CD4-positive, alpha-beta T cell treated with Interleukin-4 for 4 hours (primary cell): ENCODE measurements around the gene FOXO3.

ENCODE experiments used
- DNase-seq: peaks from one replicate; pipeline ENCODE4 v3.0.0-alpha.2; 2020

Gene FOXO3

DNA sequence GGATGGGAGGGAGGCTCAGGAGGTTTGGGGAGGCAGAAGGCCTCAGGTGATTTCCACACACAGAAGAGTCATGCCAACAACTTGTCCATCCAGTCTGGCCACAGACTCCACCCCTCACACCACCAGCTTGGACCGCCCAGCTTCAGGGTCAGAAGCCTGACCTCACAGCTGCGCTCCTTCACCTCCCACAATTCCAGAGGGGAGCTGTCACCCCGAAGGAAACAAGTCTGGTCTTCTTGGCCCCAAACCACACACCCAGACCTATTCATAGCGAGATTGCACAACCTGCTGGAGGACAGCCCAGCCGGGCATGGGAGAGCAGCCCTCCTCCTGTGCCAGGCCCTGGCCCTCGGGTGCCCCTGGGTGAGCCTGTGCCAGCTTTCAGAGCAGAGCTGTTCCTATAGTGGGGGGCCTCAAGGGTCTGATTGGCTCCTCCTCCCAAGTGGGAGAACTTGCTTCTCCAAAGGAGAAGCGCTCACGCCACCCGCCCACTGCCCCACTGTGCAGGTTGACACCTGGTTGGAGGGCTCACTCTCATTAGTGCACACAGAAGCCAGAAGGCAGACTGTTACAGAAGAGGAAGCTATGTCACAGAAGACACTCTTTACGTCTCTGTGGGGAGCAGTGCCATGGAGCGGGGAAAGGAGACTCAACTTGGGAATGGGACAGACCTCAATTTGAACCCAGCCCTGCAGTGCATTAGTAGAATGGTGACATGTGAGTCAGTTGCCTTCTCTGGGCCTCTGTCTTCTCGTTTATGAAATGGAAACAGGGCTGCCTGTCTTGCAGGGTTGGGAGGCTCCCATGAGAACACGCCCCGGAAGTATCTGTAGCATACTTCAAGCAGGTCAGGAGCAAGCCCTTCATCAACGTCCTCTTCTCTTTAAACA is 128.8 kb downstream of the FOXO3 start:
- no peak for DNase-seq

DNA sequence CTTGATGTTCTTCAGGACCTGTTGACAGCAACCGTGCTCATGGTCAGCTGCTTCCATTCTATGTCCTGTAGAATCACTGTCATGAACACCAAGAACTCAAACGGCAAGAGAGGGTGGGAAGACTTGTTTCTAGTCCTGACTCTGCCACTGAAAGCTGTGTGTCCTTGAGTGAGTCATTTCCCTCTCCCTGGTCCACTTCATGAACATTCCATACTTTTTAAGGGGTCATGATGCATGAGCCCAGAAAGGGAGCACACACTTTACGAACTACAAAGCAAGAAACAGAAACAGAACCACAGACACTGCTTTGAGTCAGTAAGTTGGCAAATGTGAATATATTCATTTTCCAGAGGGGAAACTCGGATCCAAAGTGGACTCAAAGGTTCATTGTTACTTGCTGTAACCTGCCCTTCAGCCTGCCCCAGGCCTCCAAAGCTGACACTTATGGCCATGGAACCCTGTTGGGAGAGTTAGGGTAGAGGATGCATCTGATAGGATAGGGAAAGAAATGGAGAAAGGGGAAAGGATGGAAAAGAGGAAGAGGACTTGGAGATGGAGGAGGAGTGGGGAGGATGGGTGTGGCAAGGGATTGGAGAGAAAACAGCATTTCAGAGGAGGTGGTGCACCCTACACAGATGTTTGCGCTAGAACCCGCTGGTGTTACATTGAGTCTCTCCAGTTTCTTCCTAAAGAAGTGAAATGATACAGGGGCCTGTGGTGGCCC is 129.8 kb downstream of the FOXO3 start:
- DNase-seq = no peak

DNA sequence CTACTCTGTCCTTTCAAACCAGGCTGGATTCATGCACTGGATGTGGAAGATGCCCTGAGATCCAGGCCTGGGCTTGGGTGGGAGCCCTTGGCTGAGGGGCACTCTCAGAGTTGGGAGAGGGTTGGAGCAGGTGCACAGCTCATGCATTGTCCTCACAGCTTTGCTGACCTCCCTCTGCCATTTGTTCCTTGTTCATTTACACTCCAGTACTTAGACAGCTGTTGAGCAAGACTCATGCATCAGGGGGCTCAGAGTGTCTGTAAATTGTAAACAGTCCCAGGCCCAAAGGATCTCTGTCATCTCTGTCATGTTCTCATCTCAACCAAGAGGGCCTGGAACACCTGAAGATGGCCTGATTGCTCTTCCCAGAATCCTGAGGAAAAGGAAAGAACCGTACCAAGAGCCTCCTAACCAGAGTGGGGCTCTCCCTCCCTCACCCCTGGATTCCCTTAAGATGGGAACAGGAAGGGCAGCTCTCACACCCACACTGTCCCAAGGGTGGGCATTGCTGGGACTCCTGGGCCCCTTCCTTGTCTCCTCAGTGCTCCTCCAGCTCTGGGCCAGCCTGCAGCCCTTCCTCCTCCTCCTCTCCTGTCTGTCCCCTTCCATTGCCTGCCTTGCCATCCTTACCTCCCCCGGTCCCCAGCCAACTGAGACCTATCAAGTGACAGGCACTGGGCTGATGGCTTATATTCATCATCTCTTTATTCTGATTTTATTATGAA is 132.9 kb downstream of the FOXO3 start:
- DNase-seq = no peak

DNA sequence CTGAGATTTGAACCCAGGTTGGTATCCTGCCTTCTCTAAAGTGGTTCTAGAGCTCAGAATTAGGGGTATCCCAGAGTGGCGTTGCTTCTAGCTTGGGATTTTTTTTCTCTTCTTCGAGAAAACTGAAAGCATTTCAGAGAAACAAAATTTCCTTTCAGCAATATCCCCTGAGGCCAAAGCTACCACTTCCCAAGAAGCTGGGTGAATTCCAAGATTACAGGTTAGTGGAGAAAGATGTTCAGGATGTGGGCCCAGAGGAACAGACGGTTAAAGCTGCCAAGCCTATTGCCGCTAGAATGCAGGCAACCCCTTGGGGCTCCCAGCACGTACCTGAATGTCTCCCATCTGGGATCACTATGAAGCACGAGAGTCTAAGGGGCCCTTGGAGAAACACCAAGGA is 134.1 kb downstream of the FOXO3 start:
- no peak for DNase-seq

DNA sequence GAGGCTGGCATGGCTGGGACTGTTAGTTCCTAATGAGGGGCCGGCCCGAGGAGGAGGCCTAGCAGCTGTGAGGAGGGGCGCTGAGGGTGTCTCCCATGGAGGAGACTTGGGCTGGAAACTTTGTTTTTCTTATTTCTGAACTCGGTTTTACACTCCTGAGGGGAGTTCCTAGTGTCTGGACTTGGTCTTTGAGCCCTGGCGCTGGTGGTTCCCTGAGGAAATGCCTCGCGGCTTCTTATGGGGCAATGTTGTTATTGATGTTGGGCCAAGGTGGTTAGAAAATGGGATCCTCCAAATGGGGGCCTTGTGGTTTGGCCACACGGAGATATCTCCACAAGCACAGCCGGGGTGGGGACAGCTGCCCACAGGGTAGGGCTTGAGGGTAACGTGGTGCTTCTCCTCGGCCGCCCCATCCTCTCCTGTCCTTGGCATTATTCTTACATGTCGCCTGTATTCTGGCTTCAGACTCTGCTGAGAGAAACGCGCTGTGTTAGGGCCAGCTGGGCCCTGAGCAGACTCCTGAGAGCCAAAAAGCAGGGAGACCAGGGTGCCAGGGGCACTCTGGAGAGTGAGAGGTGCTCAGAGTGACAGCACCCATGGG is 136.9 kb downstream of the FOXO3 start:
- no peak for DNase-seq

DNA sequence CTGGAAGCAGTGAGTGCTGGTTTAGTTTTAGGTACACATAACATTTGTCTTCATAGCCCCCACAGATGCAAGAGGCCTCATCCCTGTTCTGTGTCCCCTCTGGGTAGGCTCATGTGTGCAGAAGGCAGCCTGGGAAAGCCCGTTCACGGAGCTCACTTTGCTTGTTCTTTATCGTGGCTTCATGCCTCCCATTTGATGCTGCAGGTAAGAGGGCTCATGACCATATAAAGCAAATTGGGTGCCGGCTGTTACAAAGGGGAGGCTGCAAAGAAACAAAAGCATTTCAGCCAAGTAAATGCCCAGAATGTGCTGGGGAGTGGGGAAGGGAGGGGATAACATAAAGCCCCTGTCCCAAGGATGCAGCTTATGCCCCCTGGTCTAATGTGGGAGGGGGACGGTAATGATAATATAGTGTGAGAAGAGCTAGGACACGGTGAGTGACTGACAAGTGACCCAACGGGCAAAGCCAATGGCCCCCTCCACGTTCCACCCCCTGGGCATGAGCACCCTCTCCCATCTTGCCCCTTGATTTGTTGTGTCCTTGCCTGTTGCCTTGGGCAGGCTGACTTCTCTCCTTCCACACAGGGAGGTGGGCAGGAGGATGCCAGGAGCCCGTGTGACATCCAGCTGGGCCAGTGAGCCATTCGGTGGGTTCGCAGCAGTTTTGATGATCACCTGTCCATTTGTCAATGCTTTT is 138.0 kb downstream of the FOXO3 start:
- DNase-seq = no peak

DNA sequence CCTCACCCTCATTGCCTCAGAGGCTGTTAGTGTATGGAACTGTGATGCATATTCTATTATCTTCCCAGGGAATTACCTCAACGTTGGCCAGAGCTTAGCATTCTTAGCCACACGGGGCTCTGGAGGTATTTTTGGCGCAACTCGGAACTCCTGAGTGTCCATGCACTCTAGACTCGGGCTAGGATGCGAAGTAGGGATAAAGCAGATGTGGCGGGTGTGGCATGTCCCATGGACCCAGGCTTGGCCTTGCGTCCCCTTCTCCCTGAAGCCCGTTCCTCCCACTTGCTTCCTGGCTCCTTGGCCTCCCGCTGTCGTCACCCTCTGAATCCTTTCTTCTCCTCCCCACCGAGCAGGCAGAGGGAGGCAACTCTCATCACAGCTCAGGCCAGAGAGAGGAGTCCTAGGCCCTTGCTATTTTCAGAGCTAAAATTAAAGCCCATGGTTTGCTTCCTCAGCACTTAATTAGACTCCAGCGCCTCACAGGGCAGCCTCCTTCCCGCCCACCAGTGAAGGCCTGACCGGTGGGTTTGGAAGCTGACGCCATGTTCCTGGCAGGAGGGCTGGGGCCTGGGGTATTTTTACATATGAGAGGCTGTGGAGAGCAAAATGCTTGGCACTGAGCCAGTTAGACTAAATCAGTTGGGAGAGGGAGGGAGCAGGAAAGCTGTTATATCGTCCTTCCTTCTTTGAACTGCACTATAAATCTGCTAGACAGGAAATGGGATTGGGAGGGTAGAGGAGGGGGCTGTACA is 138.7 kb downstream of the FOXO3 start:
- DNase-seq = no peak

DNA sequence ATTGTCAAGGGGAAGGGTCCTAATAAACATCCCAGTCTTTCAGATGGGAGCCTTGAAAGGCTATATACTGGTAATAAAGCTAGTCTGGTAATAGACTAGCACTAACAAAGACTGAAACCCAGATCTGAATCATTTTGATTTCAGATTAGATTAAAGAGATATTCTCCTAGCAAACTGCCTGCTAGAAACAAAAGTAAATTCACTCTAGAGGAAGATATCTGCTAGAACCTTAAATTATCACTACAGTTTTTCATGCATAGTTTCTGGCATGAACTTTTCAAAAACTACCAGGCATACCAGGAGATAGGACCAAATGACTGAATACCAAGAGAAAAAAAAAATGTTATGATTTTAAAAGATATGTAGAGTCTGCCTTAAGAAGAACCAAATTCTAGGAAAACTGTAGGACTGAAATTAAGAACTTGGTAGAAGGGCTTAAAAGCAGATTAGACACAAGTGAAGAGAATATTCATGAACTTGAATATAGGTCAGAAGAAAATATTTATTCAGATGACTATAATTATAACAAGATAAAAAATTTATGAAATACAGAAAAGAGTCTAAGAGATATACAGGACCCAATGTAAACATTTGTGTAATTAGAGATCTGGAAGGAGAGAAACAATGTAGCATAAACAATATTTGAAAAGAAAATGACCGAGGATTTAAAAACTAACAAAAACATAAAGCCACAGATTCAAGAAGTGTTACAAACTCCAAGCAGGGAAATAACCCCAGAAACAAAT is 141.6 kb downstream of the FOXO3 start:
- no peak for DNase-seq

DNA sequence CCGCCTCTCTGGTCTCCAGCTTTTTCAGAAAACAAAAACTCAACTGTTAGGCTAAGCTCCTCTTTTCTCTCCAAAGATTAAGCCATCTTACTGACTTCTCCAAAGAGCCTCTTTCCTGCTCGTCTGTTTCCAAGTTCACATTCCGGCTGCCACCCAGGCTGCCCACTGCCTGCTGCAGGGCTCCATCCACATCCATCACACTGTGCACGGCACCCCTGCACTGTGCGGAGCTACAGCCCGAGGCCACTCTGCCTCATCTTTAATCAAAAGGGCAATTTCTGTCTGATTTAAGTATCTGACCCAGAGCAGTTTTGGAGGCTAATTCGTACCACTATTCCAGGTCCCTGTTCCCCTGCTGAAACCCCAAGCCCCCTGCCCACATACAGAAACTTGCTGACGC is 145.9 kb downstream of the FOXO3 start:
- no peak for DNase-seq

DNA sequence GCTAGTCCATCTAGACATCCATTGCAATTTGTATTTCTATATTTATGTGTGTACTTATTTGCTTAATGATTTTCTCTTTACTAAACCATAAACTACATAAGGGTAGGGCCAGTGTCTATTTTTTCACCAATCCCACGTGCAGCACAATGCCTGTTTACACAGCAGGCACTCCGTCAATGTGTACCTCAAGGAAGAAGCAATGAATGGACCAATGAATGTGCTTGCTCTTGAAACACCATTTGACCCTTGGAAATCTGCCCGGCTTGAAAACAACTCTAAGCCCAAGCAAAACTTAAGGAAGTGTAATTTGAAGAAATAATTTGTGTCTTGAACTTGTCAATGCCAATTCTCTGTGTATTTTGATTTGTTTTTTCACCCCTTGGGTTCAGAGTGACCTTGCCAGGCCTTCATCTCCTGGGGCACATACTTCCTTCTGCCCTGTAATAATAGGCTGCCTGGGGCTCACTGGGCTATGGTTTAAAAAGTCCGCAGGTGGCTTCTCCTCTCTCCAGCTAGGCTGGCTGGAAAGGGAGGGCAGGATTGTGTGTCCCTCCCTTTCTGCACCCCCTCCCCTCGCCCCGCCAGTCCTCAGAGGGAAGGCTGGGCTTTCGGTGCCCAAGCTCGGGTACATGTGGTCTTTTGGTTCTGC is 146.7 kb downstream of the FOXO3 start:
- DNase-seq = no peak

DNA sequence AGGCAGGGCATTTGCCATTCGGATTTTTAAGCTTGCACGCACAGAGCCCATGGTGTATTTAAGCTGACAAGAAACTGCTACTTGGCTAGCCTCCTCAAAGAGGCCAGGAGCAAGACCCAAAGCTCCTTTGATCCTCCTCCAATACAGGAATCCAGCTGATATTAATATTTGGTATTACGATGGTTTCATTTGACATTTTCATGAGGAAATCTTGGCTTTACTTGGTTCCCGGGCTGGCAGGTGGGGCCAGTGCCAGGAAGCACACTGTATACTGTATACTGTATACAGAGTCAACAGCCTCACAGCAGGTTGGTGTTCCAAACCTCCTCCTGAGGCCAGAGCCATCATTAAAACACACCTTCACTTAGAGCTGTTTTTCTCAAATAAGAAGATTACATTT is 149.3 kb downstream of the FOXO3 start:
- DNase-seq = no peak

DNA sequence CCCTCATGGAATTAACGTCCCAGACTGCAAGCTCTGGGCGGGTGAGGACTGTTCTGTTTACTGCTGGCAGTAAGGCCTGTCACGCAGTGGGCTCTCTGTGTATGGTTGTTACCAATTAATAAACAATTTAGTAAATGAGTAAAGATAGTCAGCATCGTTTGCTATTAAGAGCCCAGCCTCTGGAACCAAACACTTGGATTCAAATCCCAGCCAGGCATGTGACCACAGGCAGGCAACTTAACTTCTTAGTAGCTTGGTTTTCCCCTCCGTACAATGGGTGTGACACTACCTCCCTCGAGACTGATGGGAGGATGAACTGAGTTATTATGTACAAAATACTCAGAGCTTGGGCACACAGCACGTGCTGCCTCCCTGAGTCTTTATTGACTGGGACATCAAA is 149.8 kb downstream of the FOXO3 start:
- DNase-seq = no peak

DNA sequence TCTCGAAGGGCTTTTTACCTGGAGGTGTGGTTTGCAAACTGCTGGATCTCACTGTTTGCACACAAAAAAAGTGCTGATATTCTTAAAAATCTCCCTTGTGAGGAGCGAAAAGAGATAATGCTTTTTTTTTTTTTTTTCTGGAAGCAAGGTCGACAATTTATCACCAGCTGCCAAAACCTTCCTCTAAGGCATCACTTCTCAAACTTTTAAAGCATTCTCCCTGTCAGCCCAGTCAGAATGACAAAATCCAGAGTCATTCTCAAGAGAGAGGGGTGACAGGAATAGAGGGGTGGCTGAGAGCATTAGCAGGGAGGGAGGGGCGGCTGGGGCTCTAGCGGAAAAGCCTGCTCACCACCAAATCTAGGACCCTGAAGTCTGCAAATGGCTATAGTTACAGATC is 150.4 kb downstream of the FOXO3 start:
- DNase-seq = no peak

DNA sequence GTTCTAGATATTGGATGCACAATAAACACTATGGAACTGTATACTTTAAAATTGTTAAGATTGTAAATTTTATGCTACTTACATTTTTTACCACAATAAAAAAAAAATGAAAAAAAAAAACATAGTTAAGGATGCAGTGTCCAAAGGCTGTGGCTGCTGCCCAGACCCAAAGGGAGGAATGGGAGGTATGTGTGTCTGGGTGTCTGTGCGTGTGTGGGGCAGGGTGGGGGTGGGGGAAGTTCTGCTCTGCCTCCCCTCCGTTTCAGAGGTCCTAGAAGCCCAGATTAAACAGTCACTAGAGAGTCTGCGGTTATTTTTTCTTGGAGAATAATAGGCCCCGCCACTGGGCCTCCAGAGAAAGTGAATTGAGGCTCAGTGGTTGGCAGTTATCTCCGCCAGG is 151.1 kb downstream of the FOXO3 start:
- no peak for DNase-seq

DNA sequence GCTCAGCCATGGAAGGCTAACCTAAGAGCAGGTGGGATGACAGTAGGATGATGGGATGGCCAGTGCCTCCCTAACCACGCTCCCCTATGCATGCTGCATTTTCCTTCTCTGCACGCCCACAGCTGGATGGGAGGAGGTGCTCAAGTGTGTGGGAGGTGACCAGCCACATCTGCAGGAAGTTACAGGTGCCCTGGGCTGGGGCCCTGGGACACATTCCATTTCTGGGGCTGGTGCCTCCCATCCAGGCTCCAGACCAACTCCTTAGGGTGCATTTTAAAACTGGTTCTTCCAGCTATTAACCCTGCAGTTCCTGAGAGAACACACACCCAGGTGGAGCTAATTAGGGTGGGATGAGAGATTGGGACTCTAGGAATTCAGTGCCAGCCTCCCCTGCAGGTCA is 152.2 kb downstream of the FOXO3 start:
- no peak for DNase-seq

DNA sequence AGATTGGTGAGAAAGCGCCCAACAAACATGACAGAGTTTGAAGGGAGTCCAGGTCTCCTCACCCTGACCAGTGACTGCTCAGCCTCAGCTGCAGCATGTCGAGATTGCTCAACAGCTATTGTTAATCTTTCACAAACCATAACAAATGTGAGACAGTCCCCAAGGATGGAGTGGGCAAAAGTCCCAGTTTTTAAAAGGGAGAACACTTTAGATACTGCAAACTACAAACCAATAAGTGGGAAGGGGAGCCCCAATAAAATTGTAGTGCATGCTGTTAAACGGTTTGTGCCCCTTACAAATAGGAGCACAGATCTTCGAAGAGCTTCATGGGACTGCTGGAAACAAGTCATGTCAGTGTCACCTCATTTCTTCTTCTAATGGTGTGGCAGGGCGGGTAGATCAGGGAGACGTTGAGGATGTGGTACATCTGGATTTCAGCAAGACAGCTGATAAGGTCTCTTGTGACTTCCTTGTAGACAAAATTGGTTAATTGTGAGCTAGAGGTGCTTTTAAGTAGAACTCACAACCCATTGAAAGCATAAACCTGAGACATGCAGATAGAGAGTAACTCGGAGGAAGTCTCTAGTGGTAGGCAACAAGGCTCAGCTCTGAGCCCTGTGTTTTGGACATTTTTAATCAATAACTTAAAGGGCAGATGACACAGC is 153.5 kb downstream of the FOXO3 start:
- DNase-seq = no peak

DNA sequence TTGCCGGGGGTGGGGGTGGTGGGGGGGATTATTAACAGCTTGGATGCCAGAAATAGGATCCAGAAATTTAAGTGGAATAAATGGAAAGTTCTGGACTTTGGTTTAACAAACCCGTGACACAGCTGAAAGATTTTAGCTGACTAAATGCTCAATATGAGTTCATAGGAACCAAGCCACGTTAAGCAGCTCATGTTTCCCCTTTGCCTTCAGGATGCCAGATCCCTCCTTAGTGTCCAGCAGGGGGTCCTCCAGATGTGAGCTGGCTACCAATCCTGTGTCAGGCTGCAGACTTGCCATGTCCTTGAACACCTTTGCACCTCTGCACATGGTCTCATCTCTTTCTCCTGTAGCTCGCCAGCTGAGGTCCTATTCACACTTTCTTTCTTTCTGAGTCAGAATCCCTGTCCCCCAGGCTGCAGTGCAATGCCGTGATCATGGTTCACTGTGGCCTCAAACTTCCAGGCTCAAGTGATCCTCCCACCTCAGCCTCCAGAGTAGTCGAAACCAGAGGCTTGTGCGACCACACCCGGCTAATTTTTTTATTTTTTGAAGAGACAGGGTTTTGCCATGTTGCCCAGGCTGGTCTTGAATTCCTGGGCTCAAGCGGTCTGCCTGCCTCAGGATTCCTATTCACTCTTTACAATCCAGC is 154.2 kb downstream of the FOXO3 start:
- no peak for DNase-seq

DNA sequence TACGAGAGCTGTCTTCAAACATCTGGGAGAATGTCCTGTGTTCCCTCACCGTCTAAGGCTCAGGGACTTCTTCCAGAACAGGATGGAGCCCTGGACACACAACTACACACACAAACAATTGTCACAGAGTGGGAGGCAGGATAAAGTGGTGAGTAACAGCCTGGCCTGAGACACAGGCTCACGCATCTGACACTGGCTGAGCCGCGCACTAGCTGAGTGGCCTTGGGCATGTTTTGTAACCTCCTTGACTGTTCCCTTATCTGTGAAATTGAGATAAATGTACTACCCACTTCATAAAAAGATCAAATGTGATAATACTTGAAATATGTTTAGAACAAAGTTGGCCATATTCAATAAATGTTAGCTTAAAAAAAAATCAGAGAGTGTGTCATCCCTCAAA is 155.1 kb downstream of the FOXO3 start:
- DNase-seq = no peak
